ENCODE results near the gene TPGS2. TPM values are rescaled to one million over a fixed set of nuclear protein-coding genes. Genes with fewer than 3 reads are reported as not detected.

The TPGS2 gene
- total RNA-seq, 1 experiment from 2014 or later, result 62.6 TPM

DNA sequence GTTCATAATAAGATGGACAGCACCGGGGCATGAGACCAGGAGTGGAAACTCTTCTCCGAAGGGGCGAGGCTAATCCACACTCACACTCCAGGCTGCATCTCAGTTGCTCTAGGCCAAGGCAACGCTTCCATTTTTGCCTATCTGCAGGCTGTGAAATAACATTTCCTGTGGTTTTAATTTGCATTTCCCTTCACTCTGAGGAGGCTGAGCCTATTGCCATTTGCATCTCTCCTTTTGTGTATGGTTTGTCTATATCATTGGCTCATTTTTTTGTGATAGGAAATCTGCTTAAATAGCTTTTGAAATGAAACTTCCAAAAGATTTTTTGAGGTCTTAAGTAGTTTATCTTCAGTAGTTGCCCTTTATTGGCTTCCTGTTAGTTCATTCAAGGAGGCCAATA lies 57.6 kb downstream of the TPGS2 start:
- H3K4me3 ChIP-seq, result no peak overlapping the region
- no peaks in the 10 kb centered on the region for H3F3A ChIP-seq (ENCODE audit: insufficient read depth, low read depth)
- H3K9me2 ChIP-seq (ENCODE audit: insufficient read depth), result no peaks in the 10 kb centered on the region
- H3K27me3 ChIP-seq (ENCODE audit: insufficient read depth, low read depth), result no peaks in the 10 kb centered on the region
- intact Hi-C loops (cut with micrococcal nuclease; ENCODE audit: unreplicated experiment), result no loop called here
- no peaks in the 10 kb centered on the region for H3K9me3 ChIP-seq (ENCODE audit: insufficient read depth, low read depth)
- H3K79me2 ChIP-seq (ENCODE audit: low read depth), result no peaks in the 10 kb centered on the region
- ChIA-PET CTCF (no interaction called here), POLR2A (ENCODE audit: unreplicated experiment) (interaction anchor here (0.7 kb wide), 1 partner anchor 674 kb away, joined by 3 read pairs; no protein-coding TSS in a partner anchor)
- H3K4me2 ChIP-seq, result no peak overlapping the region
- BruUV-seq (replicated peaks), result no TSS peak
- no peaks in the 10 kb centered on the region for H3K4me1 ChIP-seq (replicated peaks; ENCODE audit: insufficient read depth)
- H2AFZ ChIP-seq, result no peak overlapping the region
- no peak for TF ChIP-seq CTCF (conservative IDR thresholded peaks at IDR 0.05)
- H3K36me3 ChIP-seq (ENCODE audit: low read depth), result no peaks in the 10 kb centered on the region
- H3K27ac ChIP-seq, result no peak overlapping the region
- no peak for DNase-seq
- no peaks in the 10 kb centered on the region for H4K20me1 ChIP-seq (ENCODE audit: insufficient read depth)

- Histone ChIP-seq H2AFZ (no peak overlapping the region), H3K27me3 (ENCODE audit: insufficient read depth, low read depth) (no peaks in the 10 kb centered on the region), H3K9me2 (ENCODE audit: insufficient read depth) (no peaks in the 10 kb centered on the region), H3K4me1 (replicated peaks; ENCODE audit: insufficient read depth) (no peaks in the 10 kb centered on the region), H3K36me3 (ENCODE audit: low read depth) (no peaks in the 10 kb centered on the region), H3K9me3 (ENCODE audit: insufficient read depth, low read depth) (no peaks in the 10 kb centered on the region), H4K20me1 (ENCODE audit: insufficient read depth) (no peaks in the 10 kb centered on the region), H3K79me2 (ENCODE audit: low read depth) (no peaks in the 10 kb centered on the region), H3K4me3 (no peak overlapping the region), H3K27ac (no peak overlapping the region), H3F3A (ENCODE audit: insufficient read depth, low read depth) (no peaks in the 10 kb centered on the region), H3K4me2 (no peak overlapping the region)
- intact Hi-C loops (cut with micrococcal nuclease; ENCODE audit: unreplicated experiment), result no loop called here
- DNase-seq, result no peak
- POLR2A ChIA-PET (ENCODE audit: unreplicated experiment), result no interaction called here
- CTCF ChIA-PET, result no interaction called here
- TF ChIP-seq CTCF (conservative IDR thresholded peaks at IDR 0.05), result no peak
- no peak for TF ChIP-seq EZH2 (IDR thresholded peaks at IDR 0.05; ENCODE audit: low read depth)
- BruUV-seq (replicated peaks), result no TSS peak
Measured at GRCh38 chr18:36770315-36770946, 58.4 kb downstream of the TPGS2 start.

DNA sequence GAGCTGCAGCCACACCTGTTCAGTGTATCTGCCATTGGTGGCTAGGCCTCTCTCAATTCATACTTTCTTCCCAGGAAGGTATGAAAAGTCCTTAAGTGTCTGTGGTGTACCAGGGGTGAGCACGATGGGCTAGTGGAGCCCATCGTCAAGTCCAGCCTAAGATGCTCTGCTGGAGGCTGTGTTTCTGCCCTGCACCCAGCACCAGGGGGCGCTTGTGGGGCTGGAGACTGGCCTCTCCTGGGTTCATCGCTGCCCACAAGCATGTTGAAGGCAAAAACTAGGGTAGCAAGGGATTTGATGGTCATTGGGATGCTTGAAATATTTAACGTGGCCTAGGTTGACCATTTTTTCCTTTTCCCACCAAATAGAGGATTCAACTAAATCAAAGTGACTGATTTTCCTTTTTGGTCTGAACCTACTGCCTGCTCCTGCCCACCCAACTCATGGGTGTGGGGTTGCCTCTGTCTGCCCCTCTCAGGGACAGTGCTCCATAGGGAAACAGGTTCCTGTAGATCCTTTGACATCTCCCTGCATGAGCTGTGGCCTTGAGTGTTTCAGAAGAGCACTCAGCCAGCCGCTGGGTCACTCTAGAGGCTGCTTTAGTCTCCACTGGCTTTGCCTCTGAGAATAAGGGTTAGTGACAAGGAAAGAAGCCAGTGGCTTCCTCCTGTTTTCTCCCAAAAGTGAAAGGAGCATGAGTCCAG lies 59.0 kb downstream of the TPGS2 start:
- no peak for DNase-seq
- Histone ChIP-seq H3K9me2 (ENCODE audit: insufficient read depth) (no peaks in the 10 kb centered on the region), H3K27ac (no peak overlapping the region), H3K27me3 (ENCODE audit: insufficient read depth, low read depth) (no peaks in the 10 kb centered on the region), H3K9me3 (ENCODE audit: insufficient read depth, low read depth) (no peaks in the 10 kb centered on the region), H3K36me3 (ENCODE audit: low read depth) (no peaks in the 10 kb centered on the region), H4K20me1 (ENCODE audit: insufficient read depth) (no peaks in the 10 kb centered on the region), H3K4me1 (replicated peaks; ENCODE audit: insufficient read depth) (no peaks in the 10 kb centered on the region), H3K4me2 (no peak overlapping the region), H3K4me3 (no peak overlapping the region), H2AFZ (no peak overlapping the region), H3K79me2 (ENCODE audit: low read depth) (no peaks in the 10 kb centered on the region), H3F3A (ENCODE audit: insufficient read depth, low read depth) (no peaks in the 10 kb centered on the region)
- intact Hi-C loops (cut with micrococcal nuclease; ENCODE audit: unreplicated experiment), result no loop called here
- TF ChIP-seq EZH2 (IDR thresholded peaks at IDR 0.05; ENCODE audit: low read depth), result no peak
- TF ChIP-seq CTCF (conservative IDR thresholded peaks at IDR 0.05), result peak; percentile 38; the same call in 1 of the 2 replicates
- POLR2A ChIA-PET (ENCODE audit: unreplicated experiment), result no interaction called here
- no TSS peak for BruUV-seq (replicated peaks)
- CTCF ChIA-PET, result no interaction called here

Measured in PC-9 (cell line).